Measurements from ENCODE around the gene SLC25A51. TPM values are rescaled to one million over a fixed set of nuclear protein-coding genes. Genes with fewer than 3 reads are reported as not detected.

SLC25A51 gene
- total and polyA plus RNA-seq, 2 experiments from 2014 or later: 10.4 to 29.2 TPM

GRCh38 chr9:37948417-37948980, 44.6 kb upstream of the SLC25A51 start:
- H3K4me1 ChIP-seq (ENCODE audit: insufficient read depth): peaks cover 17% of the 10 kb centered on the region
- no peak for DNase-seq (ENCODE audit: low spot score)
- H3K4me3 ChIP-seq: no peak overlapping the region
- no peaks in the 10 kb centered on the region for H3K27me3 ChIP-seq
- H3K4me2 ChIP-seq: no peak overlapping the region
- no peak overlapping the region for H2AFZ ChIP-seq
- TF ChIP-seq EZH2 (IDR thresholded peaks at IDR 0.05; ENCODE audit: borderline replicate concordance) (no peak), EZH2phosphoT487 (IDR thresholded peaks at IDR 0.05; ENCODE audit: low read depth, severe bottlenecking, unreplicated experiment) (no peak), CTCF (IDR thresholded peaks at IDR 0.05; ENCODE audit: poor library complexity) (no peak)
- whole genome bisulfite sequencing (ENCODE audit: low lambda C conversion rate, missing lambda C conversion rate): 95% methylated on average over 20 of the region's 20 CpGs
- H3K27ac ChIP-seq: no peak overlapping the region
- no peaks in the 10 kb centered on the region for H3K9me2 ChIP-seq (replicated peaks; ENCODE audit: insufficient read depth)
- no peaks in the 10 kb centered on the region for H4K20me1 ChIP-seq (ENCODE audit: insufficient read depth, poor library complexity, severe bottlenecking)
- no peaks in the 10 kb centered on the region for H3K79me2 ChIP-seq
- no peaks in the 10 kb centered on the region for H3K36me3 ChIP-seq (replicated peaks; ENCODE audit: insufficient read depth, low read depth)
- no peaks in the 10 kb centered on the region for H3K9me3 ChIP-seq (ENCODE audit: low read depth)

DNA sequence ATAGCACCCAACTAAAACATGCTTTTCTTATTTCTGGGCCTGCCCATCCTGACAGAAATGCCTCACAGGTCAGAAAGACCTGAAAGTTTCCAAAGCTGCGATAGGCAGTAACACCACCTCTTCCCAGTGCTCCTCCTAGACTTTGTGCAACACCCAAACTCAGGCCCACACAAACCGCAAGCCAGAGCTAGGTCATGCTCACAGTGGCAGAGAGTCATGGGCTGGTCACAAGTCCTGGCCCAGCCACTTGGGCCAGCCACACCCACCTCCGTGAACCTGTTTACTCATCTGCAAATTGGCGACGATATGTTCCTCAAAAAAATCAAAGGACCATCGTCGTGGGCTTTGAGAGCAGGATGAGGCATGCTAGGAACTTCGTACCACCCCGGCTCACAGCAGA, 44.0 kb upstream of the SLC25A51 start:
- Histone ChIP-seq H3K4me3 (no peak overlapping the region), H3K4me2 (no peak overlapping the region), H3K9me2 (replicated peaks; ENCODE audit: insufficient read depth) (no peaks in the 10 kb centered on the region), H3K79me2 (no peaks in the 10 kb centered on the region), H3K9me3 (ENCODE audit: low read depth) (no peaks in the 10 kb centered on the region), H3K27me3 (no peaks in the 10 kb centered on the region), H4K20me1 (ENCODE audit: insufficient read depth, poor library complexity, severe bottlenecking) (no peaks in the 10 kb centered on the region), H3K4me1 (ENCODE audit: insufficient read depth) (peaks cover 22% of the 10 kb centered on the region), H3K27ac (no peak overlapping the region), H2AFZ (no peak overlapping the region), H3K36me3 (replicated peaks; ENCODE audit: insufficient read depth, low read depth) (no peaks in the 10 kb centered on the region)
- TF ChIP-seq CTCF (IDR thresholded peaks at IDR 0.05; ENCODE audit: poor library complexity) (no peak), EZH2 (IDR thresholded peaks at IDR 0.05; ENCODE audit: borderline replicate concordance) (no peak), EZH2phosphoT487 (IDR thresholded peaks at IDR 0.05; ENCODE audit: low read depth, severe bottlenecking, unreplicated experiment) (no peak)
- DNase-seq (ENCODE audit: low spot score): no peak
- WGBS (ENCODE audit: low lambda C conversion rate, missing lambda C conversion rate): 88% methylated on average over 9 of the region's 9 CpGs

DNA sequence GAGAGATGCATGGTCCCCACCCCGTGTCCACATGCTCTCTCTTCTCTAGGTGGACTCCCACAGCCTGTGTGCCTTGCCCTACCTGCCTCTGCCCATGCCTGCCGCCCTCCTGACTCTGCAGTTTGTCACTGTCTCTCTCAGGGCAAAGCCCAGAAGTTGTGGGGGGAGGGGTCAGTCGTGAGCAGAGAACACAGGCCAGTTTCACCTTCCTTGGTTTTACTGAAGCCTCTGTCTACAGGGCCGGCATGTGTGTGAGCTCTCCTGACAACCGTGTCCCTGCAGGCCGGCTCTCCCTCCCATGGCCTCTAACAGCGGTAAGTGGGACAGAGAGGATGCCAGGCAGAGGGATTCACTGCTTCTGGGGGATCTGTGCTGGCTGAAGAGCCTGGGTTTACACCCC, 43.5 kb upstream of the SLC25A51 start:
- peaks cover 27% of the 10 kb centered on the region for H3K4me1 ChIP-seq (ENCODE audit: insufficient read depth)
- no peak overlapping the region for H3K27ac ChIP-seq
- no peaks in the 10 kb centered on the region for H3K79me2 ChIP-seq
- WGBS (ENCODE audit: low lambda C conversion rate, missing lambda C conversion rate): 63% methylated on average over 7 of the region's 7 CpGs
- no peaks in the 10 kb centered on the region for H3K36me3 ChIP-seq (replicated peaks; ENCODE audit: insufficient read depth, low read depth)
- no peaks in the 10 kb centered on the region for H4K20me1 ChIP-seq (ENCODE audit: insufficient read depth, poor library complexity, severe bottlenecking)
- H3K9me2 ChIP-seq (replicated peaks; ENCODE audit: insufficient read depth): no peaks in the 10 kb centered on the region
- H3K4me2 ChIP-seq: no peak overlapping the region
- DNase-seq (ENCODE audit: low spot score): no peak
- TF ChIP-seq EZH2phosphoT487 (IDR thresholded peaks at IDR 0.05; ENCODE audit: low read depth, severe bottlenecking, unreplicated experiment): no peak
- no peak for TF ChIP-seq EZH2 (IDR thresholded peaks at IDR 0.05; ENCODE audit: borderline replicate concordance)
- TF ChIP-seq CTCF (IDR thresholded peaks at IDR 0.05; ENCODE audit: poor library complexity): no peak
- no peak overlapping the region for H3K4me3 ChIP-seq
- H3K27me3 ChIP-seq: no peaks in the 10 kb centered on the region
- H3K9me3 ChIP-seq (ENCODE audit: low read depth): no peaks in the 10 kb centered on the region
- no peak overlapping the region for H2AFZ ChIP-seq
